22Rv1 (cell line): ENCODE data around the gene FHIT.
"Not testable (repeated sequence)": the region's sequence is repeated elsewhere in the genome, so short reads cannot be mapped to it uniquely, and the experiment has no call there.

Source experiments
- H3K27ac ChIP-seq: fragments of 450-650 bp; 2 replicates; pipeline ENCODE4 v1.5.1; 2017
- CTCF ChIP-seq: fragments of 450-650 bp; IDR thresholded peaks from 2 replicates; pipeline ENCODE4 v1.5.1; 2017; ENCODE audit warnings: mild to moderate bottlenecking
- ZFX ChIP-seq: fragments of 450-650 bp; IDR thresholded peaks from 2 replicates; pipeline ENCODE4 v1.6.1; 2017; ENCODE audit warnings: antibody characterized with exemption, borderline replicate concordance

The FHIT gene

GRCh38 chr3:61192222-61192621 is 59.0 kb downstream of the FHIT start:
- TF ChIP-seq CTCF = no peak
- no peak for TF ChIP-seq ZFX
- H3K27ac ChIP-seq = no peak overlapping the region

DNA sequence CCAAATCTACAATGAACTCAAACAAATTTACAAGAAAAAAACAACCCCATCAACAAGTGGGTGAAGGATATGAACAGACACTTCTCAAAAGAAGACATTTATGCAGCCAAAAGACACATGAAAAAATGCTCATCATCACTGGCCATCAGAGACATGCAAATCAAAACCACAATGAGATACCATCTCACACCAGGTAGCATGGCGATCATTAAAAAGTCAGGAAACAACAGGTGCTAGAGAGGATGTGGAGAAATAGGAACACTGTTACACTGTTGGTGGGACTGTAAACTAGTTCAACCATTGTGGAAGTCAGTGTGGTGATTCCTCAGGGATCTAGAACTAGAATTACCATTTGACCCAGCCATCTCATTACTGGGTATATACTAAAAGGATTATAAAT is 61.0 kb downstream of the FHIT start:
- H3K27ac ChIP-seq = not testable (repeated sequence)

GRCh38 chr3:61186030-61186429 is 65.2 kb downstream of the FHIT start:
- no peak overlapping the region for H3K27ac ChIP-seq
- TF ChIP-seq CTCF (no peak), ZFX (no peak)

GRCh38 chr3:61184956-61185355 is 66.3 kb downstream of the FHIT start:
- TF ChIP-seq CTCF (no peak), ZFX (no peak)
- no peak overlapping the region for H3K27ac ChIP-seq

- no peak overlapping the region for H3K27ac ChIP-seq
- TF ChIP-seq CTCF (no peak), ZFX (no peak)
Observed at GRCh38 chr3:61182662-61183061, 68.6 kb downstream of the FHIT start.

GRCh38 chr3:61181874-61182273 is 69.4 kb downstream of the FHIT start:
- H3K27ac ChIP-seq = no peak overlapping the region
- TF ChIP-seq CTCF (no peak), ZFX (no peak)

GRCh38 chr3:61180206-61180605 is 71.0 kb downstream of the FHIT start:
- H3K27ac ChIP-seq = no peak overlapping the region
- TF ChIP-seq ZFX = no peak

DNA sequence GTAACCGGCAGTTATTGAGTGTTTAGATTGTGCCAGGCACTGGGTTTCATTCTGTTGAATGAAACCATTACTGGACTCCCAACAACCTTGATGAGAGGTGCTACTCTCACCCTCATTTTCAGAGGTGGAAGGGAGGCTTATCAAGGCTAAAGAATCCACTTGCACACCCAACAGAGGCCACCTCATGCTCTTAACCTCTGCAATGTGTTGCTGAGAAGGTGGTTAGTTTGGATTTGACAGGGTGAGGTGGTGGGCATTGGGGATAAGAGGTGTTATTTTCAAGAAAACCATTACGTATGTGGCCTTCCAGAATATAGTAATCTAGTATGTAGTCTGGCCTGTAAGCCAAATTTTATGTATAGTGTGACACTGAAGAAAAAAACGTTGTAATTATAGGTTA is 73.1 kb downstream of the FHIT start:
- TF ChIP-seq ZFX (no peak), CTCF (no peak)
- no peak overlapping the region for H3K27ac ChIP-seq
